HG03175 (cell line): Measurements from ENCODE around the gene KLK11.

Experiments used
- ATAC-seq: cut with Tn5 transposase; IDR thresholded peaks from one replicate; pipeline ENCODE4 v1.9.1; 2021; ENCODE audit warnings: mild to moderate bottlenecking, moderate library complexity; ENCODE audit not compliant: unreplicated experiment

KLK11 gene, protein sequence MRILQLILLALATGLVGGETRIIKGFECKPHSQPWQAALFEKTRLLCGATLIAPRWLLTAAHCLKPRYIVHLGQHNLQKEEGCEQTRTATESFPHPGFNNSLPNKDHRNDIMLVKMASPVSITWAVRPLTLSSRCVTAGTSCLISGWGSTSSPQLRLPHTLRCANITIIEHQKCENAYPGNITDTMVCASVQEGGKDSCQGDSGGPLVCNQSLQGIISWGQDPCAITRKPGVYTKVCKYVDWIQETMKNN

DNA sequence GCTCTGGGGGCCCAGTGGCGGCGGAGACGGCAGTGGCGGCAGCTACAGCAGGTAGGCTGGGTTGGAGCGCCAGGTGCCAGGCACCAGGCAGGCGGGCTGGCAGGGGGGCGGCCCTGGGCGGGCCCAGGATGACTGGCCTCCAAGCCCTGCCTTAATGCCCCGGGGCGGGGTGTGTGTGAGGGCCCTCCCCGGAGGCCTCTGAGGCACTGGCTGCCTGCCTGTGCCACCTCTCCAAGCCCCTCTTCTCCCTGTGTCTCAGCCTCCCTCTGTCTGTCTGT is at the start of gene KLK11:
KLK11 (minus strand) TSS at position 63 of the 278 bp plus-strand sequence. CDS start 985 bp downstream, outside the sequence.
- ATAC-seq, result no peak

DNA sequence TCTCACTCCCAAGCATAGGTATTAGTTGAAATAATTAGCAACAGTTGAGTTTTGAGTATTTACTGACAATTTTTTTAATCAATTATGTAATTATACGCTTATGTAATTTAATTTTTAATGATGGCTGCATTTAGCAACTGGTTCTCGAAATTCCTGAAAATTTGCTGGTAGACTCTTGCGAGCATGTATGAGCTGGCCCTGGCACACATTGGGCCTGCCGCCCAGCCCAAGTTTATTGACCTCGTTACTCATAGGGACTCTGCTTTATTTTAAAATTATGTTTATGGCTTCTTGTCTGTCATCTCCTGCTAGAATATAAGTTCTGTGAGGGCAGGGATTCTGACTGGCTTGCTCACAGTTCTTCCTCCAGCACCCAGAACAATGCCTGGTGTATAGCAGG is 49.6 kb upstream of the KLK11 start:
- ATAC-seq, result no peak

DNA sequence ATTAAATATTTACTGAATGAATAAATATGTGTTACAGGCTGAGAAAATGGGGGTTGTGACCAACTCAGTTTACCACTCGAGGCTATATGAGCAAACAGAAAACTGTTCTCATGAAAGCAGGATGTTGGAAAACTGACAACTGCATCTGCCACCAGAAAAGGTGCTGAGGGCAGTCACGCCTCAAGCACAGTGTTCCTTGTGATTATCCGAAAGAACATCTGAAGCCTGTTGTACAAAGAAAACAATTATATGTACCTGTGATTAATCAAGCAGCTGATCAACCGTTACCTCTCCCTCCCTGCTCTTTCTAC is 44.6 kb upstream of the KLK11 start:
- ATAC-seq, result no peak

DNA sequence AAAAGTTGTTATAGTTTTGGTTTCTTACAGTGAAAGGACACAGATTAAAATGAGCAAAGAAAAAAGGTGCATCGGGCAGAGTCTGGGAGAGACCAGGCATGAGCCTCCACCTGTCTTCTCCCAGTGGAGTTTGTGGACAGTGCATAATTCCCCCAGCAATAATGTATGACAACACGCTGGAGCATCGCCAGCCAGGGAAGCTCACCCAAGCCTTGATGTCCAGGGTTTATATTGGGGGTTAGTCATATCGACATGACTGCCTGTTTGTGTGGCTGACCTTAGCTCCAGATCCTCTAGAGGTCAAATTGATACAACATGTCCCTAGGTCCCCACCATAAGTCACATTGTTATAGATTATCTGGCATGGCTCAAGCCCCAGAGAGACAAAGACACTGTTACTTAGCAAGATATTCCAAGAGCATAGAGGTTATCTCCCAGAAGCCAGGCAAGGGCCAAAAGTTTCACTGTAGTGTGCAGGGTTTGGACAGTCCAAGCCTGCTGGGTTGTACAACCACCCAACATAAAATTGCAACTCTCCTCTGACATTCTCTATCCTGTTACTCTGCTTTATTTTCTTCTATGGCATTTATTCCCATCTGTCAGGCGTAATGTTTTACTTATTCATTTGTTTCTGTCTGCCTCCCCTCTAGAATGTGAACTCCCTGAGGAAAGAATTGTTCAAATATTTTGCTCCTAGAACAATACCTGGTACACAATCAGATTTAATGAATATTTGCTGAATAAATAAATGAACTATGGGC is 44.1 kb upstream of the KLK11 start:
- no peak for ATAC-seq

DNA sequence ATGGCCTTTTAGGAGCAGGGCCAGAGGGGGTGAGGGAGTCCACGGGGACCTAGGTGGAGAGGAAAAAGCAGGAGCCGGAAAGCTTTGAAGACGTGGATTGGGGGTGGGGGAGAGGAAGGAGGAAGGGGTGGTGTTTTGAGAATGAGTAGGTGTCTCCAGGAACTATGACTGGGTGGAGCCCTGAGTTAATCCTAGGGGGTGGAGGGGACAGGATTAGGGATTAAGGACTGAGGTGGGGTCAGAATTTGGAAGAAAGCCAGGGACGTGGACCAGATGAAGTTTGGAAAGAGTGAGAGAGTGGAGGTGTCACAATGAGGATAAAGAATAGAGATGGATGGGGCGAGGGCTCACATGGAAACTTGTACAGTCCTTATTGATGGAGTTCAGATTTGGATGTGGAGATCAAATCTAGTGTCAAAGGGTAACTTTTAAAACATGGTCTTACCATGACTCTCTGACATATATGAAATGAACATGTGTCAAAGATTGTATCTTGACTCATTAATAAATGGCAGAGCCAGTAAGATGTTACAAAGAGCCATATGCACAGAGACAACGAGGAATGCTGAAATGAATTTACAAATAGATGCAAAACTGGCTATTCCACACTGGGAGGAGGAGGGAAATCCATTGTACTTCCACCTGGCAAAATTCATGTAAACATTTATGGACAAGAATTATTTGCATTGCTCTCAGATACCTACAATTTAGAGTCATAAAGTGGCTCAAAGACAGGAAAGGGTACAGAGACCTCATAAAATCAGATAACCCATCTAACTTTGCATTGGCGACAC is 40.2 kb upstream of the KLK11 start:
- ATAC-seq, result no peak

DNA sequence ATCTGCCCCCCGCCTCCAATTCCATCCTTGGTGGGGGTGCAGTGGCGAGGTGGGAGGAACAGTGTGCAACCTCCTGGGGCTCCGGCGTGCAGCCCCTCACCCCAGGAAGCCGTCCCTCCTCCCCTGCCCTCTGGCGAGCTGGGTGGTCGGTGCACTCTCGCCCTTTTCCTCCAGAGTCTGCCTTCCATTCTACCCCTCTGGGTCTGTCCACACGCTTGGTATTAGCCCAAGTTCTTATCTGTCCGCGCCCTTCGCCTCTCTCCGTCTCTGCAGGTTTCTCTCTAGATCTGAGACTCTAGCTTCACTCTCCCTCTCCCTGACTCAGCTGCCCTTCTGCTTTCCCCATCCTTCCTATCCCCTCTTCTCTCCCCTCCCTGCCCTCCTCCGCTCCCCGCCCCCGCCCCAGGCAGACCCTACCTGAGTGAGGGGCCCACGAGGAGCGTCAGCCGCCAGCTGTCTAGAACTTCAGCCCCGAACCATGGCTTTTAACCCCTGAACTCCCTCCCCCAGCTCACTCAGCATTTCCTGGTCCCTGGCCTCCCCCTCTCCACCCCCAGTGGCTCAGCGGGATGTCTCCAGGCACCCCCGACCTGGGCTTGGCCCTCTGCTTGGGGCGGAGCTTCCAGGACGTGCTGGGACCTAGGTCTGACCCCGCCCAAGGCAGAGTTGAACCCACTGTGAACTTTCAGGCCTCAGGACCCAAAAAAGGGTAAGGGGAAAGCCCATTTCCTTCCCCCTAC is 39.0 kb upstream of the KLK11 start:
- no peak for ATAC-seq

DNA sequence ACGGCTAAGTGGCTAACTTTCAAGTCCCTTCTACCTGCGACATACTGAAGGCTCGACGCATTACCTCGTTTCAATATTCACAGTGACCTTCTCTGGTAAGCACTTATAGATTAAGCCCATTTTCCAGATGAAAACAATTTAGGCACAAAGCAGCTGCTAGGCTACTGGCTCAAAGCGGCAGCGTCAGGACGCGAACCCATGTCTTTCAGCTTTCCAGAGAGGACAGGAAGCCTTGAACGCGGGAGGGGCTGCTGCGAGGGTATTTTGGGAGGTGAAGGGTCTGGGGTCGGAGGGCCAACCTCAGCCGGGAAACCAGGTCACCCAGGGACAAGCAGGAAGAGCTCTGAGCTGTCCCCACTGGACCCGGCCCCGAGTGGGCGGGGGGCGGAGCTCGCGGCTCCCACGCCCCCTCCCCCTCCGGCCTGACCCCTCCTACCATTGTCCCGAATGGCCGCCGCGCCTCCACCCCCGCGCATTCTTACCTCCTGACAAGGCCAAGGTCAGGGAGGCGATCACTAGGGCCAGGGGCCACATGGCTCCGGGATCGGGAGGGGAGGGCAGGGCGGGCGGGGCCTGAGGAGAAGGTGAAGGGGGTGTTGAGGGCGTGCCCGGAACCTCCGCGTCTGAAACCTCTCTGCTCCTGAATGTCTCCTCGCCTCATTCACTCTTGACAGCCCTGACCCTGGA is 38.3 kb upstream of the KLK11 start, which contains the start of gene KLK13:
KLK13 (minus strand) TSS at position 559 of the 687 bp plus-strand sequence; CDS start at position 534, 25 bp downstream.
- no peak for ATAC-seq

DNA sequence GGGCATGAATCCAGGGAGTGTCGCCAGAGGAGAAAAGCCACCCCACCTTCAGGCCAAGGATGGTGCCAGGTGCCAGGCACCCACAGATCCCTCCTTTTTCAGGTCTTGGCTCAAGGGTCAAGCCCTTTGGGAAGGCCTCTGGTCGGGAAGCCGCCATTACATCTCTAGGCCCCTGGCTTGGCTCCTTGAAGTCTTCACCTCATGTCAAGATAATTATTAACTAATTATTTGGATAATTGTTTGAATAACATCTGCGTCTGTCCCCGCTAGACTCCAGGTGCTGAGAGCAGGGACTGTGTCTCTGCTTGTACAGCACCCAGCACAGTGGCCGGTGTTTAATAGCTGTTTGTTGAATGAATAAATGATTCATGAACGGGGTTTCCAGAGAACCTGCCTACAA is 37.2 kb upstream of the KLK11 start:
- no peak for ATAC-seq

DNA sequence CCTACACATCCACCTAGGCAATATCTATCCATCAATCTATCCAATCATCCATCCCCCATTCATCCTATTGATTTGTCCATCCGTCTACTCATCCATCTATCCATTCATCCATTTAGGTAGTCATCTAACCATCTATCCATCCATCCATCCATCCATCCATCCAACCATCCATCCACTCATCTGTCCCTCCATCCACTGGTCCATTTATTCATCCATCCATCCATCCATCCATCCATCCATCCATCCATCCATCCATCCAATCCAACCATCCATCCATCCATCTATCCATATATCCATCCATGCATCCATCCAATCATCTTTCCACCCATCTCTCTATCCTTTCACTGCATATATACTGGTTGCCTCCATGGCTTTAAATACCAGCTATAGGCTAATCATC is 34.6 kb upstream of the KLK11 start:
- no peak for ATAC-seq

DNA sequence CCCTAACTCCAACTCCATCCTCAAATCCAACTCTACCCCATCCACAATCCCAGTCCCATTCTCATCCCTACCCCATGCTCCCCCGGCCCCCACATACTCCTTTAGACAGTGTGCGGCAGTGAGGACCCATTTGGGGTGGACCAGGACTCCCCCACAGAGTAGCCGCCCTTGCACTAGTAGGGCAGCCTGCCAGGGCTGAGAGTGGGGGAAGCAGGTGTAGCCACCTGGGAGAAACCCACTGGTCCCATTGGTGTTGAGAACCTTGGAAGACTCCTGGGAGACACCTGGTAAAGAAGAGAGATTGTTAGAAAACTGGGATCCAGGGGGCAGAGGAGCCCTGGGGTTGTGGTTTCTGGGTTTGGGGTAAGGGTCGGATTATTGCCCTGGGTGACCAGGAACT is 33.9 kb upstream of the KLK11 start:
- ATAC-seq, result no peak

DNA sequence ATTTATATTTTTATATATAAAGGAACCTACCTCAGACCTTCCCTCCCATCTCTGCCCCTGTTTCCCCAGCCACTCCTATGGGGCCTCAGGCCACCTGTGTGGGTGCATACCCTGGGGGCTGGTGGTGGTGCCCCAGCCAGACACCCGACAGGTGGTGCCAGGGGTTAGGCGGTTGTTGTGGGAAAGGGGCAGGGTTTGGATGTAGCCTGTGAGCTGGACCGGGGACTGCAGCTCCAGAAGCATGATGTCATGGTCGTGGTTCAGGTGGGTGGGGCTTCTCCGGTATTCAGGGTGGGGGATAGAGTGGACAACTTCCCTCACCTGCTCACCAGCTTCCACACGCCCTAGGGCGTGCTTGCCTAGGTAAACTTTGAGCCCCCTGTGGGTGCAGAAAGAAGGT is 33.3 kb upstream of the KLK11 start:
- ATAC-seq, result no peak

DNA sequence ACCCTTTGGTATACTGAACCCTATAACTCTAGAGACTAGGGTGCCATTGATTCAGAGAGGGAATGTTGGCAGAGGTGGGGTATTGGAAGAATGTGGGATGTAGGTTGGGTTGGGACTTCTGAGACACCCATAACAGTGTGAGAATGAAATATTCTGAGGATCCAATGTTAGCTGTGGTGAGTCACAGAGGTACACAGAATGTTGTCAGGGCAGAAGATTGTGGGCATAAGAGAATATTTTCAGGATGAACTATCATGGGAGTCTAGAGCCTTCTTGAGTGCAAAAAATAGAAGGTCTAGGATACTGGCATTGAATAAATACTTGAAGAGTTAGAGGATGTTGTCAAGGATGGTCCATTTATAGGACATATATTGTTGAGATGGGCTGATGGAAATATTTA is 29.4 kb upstream of the KLK11 start:
- no peak for ATAC-seq

DNA sequence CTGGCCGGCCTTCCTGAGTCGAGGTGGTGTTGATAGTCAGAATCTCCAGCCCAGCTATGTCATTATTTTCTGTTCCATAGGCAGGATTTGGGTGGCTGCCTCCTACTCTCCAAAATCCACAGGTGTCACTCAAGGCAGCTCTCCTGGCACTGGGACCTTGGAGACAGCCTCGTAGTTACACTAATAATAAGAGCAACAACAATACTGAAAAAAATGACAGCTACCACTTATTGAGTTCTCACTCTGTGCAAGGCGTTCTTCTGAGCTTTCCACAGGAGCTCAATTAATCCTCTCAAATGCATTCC is 20.6 kb upstream of the KLK11 start:
- ATAC-seq, result no peak

DNA sequence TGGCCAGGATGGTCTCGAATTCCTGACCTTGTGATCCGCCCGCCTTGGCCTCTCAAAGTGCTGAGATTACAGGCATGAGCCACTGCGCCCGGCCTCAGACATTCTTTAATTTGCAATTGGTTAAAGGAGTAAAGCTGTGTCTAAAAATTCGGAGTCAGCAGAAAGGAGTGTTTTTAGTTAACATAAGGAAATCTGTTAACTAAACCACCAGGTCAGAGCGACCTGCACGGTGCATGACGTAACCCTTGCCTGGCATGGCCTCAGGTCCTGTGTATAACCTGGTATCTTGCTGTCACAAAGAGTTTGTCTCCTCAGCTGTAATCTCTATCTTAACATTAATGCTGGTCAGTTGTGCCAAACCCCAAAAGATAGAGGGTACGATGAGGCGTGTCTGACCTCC is 17.9 kb upstream of the KLK11 start:
- ATAC-seq, result no peak

DNA sequence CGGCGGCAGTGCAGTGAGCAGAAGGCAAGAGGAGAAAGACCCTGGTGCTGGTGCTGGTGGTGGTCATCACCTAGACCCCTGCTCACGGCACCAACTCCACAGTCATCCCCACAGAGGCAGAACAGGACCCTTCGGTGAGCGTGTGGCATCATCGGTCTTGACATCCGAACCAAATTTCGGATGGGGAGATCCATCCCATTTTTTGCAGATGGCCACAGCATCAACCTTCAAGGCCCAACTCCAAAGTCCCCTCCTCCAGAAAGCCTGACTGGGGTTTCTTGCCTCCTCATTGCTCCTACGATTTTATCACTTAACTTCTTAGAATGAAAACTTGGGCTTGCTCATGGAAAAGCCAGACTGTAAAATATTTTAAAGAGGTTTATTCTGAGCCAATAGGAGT is 17.1 kb upstream of the KLK11 start:
- no peak for ATAC-seq

DNA sequence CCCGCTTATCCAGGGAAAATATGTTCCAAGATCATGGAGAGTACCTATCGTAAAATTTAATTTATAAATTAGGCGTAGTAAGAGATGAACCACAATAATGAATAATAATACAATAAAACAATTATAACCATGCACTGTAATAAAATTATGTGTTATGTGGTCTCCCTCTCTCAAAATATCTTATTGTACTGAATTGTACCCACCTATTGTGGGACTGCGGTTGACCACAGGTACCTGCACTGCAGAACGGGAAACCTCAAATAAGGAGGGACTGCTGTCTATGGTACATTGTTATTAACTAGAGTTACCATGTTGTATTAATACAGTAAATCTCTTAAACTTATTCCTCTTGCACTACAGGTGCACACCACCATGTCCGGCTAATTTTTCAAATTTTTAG is 13.7 kb upstream of the KLK11 start:
- ATAC-seq, result no peak

DNA sequence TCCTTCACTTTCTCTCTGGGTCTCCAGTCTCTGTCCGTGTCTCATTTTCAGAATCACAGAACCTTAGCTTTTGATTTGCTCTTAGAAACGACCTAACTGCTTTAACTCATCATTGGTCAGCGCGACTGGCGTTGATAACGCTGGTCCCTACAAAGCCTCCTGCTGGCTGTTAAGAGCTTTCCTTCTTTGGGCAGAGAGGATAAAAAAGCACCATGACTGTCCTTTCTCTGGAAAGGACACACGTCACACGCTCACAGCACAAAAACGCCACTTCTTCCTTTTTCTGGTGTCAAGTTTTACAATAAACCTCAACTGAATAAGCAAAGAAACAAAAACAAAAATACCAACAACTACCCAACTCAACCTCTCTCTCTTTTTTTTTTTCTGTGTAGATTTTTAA is 10.1 kb upstream of the KLK11 start:
- ATAC-seq, result no peak

DNA sequence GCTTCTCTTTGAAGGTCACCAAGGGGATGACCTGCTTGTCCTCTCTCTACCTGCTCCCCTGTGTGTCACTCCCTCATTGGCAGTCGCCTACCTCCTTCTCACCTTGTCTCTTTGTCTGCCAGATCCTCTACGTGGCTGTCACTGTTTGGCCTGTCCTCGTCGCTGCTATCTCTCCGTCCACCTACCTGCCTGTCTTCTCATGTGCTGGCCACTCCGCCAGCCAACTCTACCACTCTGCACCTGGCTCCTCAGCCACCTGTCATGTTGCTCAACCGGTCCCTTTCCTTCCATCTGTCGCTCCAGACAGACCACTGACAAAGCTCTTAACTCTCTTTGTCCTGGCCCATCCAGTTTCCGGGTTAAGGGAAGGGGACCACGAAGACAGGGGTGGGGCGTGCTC is 8.3 kb upstream of the KLK11 start, which contains the start of gene KLK12:
KLK12 (minus strand) TSS at position 299 of the 400 bp plus-strand sequence. CDS start 381 bp downstream, outside the sequence.
- ATAC-seq, result no peak

DNA sequence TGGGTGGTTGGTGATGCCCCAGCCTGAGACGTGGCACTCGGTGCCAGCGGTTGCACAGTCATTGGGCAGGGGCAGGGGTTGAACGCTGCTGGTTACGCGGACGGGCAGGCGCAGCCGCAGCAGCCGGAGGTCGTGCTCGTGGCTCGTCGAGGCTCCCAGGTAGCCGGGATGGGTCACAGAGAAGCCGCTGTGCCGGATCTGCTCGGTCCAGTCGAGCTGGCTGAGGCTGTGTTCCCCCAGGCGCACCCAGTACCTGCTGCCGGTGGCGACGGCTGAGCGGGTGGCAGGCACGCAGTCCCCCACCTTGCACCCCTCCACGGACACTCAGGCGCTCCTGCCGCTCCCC is 5.4 kb upstream of the KLK11 start:
- no peak for ATAC-seq

DNA sequence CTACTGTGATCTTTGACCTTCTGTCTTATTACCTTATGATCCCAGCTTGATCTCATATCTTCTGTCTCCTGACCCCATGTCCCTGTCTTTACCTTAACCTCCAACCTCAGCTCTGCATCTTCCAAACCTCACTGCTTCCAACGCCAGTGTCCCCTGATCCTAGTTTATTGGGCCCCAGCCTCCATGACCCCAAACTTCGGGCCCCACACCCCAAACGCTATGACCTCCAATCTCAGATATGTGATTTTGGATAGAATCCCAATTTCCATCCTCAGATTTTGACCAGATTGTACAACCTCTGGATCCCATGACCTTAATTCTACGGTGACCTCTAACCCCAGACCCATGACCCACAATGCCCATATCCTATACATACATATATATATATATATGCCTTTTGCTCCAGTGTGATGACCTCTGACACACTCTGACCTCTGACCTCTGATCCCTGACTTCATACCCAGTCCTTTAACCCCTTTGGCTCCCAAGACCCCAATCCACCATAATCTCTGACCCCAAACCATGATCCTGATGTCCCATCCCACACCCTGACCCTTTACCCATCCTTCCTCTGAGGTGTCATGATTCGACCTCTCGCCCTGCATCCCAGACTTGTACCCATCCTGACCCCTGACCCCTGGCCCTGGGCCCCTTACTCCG is 4.9 kb upstream of the KLK11 start:
- no peak for ATAC-seq

DNA sequence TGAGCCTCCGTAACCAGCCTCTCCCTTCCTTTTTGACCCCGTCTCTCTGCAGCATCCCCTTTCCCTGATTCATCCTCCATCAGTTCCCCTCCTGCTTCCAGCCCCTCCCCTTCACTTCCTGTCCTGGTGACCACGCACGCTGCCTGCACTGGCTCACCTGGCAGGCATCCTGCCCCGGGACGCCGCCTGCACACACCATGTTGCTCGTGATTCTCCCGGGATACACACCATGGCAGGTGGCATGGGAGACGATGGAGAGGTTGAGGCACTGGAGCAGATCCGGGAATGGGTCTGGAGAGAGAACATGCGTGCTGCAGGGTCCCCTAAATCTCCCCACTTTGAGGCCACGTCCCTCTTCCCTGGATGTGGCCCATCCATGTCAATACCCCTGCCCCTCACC is 4.2 kb upstream of the KLK11 start:
- no peak for ATAC-seq
